ENCODE data around the gene TATDN2. TPM values are rescaled to one million over a fixed set of nuclear protein-coding genes. Genes with fewer than 3 reads are reported as not detected.

Gene TATDN2
- total RNA-seq, 1 experiment from 2014 or later = 30.4 TPM

- BruUV-seq (replicated peaks) = no TSS peak
- H3K4me1 ChIP-seq (ENCODE audit: control insufficient read depth, insufficient read depth, low read length) = no peaks in the 10 kb centered on the region
- no peak overlapping the region for H3K27ac ChIP-seq (ENCODE audit: low read length)
- no peaks in the 10 kb centered on the region for H3K27me3 ChIP-seq (ENCODE audit: control insufficient read depth, insufficient read depth, low read length)
- peaks cover 9% of the 10 kb centered on the region; the same call in 1 of the 2 replicates for H3K36me3 ChIP-seq (ENCODE audit: control insufficient read depth, insufficient read depth, low read length)
- TF ChIP-seq SIN3A (IDR thresholded peaks at IDR 0.05; ENCODE audit: borderline replicate concordance, insufficient read depth, low read depth, low read length) (no peak), TCF7L2 (IDR thresholded peaks at IDR 0.05; ENCODE audit: low read depth, low read length) (no peak), CTCF (IDR thresholded peaks at IDR 0.05) (no peak), POLR2AphosphoS5 (IDR thresholded peaks at IDR 0.05; ENCODE audit: low read depth, low read length) (no peak), REST (IDR thresholded peaks at IDR 0.05; ENCODE audit: insufficient read depth in 1 of 2, low read depth in 2 of 2, low read length in 1 of 2) (no peak)
- H3K4me3 ChIP-seq (ENCODE audit: low read depth in 2 of 2, low read length in 2 of 2) = no peak overlapping the region
- ChIA-PET CTCF (no interaction called here), POLR2A (no interaction called here)
- intact Hi-C loops (cut with micrococcal nuclease; ENCODE audit: unreplicated experiment) = no loop called here
- ATAC-seq = no peak
- no peak for DNase-seq (ENCODE audit: low read depth, low spot score)
- H3K9me3 ChIP-seq (ENCODE audit: control insufficient read depth, insufficient read depth, low read depth, low read length) = no peaks in the 10 kb centered on the region
- in situ Hi-C loops (cut with HindIII; ENCODE audit: low pct_unique_long_range_greater_than_20kb, low sequenced_read_pairs) = no loop called here
Measured at GRCh38 chr3:10283638-10284037, 35.4 kb downstream of the TATDN2 start.

GRCh38 chr3:10284496-10284895 is 36.2 kb downstream of the TATDN2 start:
- no peaks in the 10 kb centered on the region for H3K9me3 ChIP-seq (ENCODE audit: control insufficient read depth, insufficient read depth, low read depth, low read length)
- POLR2A ChIA-PET = no interaction called here
- CTCF ChIA-PET = no interaction called here
- no TSS peak for BruUV-seq (replicated peaks)
- no peak overlapping the region for H3K27ac ChIP-seq (ENCODE audit: low read length)
- H3K27me3 ChIP-seq (ENCODE audit: control insufficient read depth, insufficient read depth, low read length) = no peaks in the 10 kb centered on the region
- DNase-seq (ENCODE audit: low read depth, low spot score) = no peak
- no peak for ATAC-seq
- TF ChIP-seq CTCF (IDR thresholded peaks at IDR 0.05) (no peak), POLR2AphosphoS5 (IDR thresholded peaks at IDR 0.05; ENCODE audit: low read depth, low read length) (no peak), TCF7L2 (IDR thresholded peaks at IDR 0.05; ENCODE audit: low read depth, low read length) (no peak), SIN3A (IDR thresholded peaks at IDR 0.05; ENCODE audit: borderline replicate concordance, insufficient read depth, low read depth, low read length) (no peak), REST (IDR thresholded peaks at IDR 0.05; ENCODE audit: insufficient read depth in 1 of 2, low read depth in 2 of 2, low read length in 1 of 2) (no peak)
- no peaks in the 10 kb centered on the region for H3K4me1 ChIP-seq (ENCODE audit: control insufficient read depth, insufficient read depth, low read length)
- intact Hi-C loops (cut with micrococcal nuclease; ENCODE audit: unreplicated experiment) (no loop called here), in situ Hi-C loops (cut with HindIII; ENCODE audit: low pct_unique_long_range_greater_than_20kb, low sequenced_read_pairs) (no loop called here)
- peaks cover 9% of the 10 kb centered on the region; the same call in 1 of the 2 replicates for H3K36me3 ChIP-seq (ENCODE audit: control insufficient read depth, insufficient read depth, low read length)
- H3K4me3 ChIP-seq (ENCODE audit: low read depth in 2 of 2, low read length in 2 of 2) = no peak overlapping the region
